GM12872 (cell line): ENCODE measurements around the gene CFAP54.

Experiments
- TF ChIP-seq, protein P1 (sequence below): IDR thresholded peaks from 3 replicates; pipeline ENCODE4 v1.5.1; 2011; ENCODE audit warnings: low read depth, mild to moderate bottlenecking, low read length, moderate library complexity; ENCODE audit not compliant: insufficient read depth

Gene CFAP54

DNA sequence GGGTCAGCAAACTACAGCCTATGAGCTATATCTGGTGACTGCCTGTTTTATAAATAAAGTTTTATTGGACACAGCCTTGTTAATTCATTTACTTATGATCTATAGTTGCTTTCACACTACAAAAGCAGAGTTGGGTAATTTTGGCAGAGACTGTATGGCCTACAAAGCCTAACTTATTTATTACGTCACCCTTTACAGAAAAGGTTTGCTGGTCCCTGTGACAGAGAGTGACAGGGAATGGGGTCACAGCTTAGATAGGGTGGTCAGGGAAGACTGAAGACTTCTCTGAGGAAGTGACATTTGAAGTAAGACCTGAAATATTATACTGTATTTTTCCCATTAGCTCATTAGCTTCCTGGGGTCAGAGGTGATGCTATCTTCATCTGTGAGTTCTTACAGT, 342.0 kb downstream of the CFAP54 start:
- TF ChIP-seq, protein P1, sequence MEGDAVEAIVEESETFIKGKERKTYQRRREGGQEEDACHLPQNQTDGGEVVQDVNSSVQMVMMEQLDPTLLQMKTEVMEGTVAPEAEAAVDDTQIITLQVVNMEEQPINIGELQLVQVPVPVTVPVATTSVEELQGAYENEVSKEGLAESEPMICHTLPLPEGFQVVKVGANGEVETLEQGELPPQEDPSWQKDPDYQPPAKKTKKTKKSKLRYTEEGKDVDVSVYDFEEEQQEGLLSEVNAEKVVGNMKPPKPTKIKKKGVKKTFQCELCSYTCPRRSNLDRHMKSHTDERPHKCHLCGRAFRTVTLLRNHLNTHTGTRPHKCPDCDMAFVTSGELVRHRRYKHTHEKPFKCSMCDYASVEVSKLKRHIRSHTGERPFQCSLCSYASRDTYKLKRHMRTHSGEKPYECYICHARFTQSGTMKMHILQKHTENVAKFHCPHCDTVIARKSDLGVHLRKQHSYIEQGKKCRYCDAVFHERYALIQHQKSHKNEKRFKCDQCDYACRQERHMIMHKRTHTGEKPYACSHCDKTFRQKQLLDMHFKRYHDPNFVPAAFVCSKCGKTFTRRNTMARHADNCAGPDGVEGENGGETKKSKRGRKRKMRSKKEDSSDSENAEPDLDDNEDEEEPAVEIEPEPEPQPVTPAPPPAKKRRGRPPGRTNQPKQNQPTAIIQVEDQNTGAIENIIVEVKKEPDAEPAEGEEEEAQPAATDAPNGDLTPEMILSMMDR: no peak

DNA sequence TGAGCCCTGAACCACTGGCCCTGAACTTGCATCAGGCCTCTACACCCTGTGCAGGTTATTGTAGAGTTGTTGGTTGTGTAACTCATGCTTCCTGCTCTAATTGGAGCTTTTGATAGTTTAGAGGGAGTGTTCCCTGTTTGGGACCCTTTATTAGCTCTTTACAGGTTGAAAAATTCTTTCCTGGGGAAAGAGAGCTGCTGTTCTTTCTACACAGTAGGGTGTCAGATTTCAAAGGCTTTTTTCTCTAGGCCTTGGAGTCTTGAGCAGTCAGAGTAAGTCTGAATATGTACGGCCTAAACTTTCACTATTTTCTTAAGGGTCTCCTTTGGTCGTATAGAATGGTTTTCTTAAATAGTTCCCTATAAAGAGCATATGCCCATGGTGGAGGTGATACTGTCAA, 356.9 kb downstream of the CFAP54 start:
- TF ChIP-seq, protein P1: no peak

DNA sequence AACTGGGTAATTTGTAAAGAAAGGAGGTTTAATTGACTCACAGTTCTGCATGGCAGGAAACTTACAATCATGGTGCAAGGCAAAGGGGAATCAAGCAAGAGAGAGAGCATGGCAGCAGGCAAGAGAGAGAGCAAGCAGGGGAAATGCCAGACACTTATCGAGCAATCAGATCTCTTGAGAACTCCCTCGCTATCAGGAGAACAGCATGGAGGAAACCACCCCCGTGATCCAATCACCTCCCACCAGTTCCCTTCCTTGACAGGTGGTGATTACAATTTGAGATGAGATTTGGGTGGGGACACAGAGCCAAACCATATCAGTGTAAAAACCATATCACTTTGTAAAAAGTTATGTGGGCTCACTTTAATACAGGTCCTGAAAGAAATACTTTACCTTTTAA, 361.3 kb downstream of the CFAP54 start:
- TF ChIP-seq, protein P1: no peak

DNA sequence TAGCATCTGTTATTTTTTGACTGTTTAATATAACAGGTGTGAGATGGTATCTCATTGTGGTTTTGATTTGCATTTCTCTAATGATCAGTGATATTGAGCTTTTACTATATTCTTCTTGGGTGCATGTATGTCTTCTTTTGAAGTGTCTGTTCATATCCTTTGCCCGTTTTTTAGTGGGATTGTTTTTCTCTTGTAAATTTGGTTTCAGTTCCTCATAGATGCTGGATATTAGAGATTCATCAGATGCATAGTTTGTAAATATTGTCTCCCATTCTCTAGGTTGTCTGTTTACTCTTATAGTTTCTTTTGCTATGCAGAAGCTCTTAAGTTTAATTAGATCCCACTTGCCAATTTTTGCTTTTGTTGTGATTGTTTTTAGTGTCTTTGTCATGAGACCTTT, 368.8 kb downstream of the CFAP54 start:
- TF ChIP-seq, protein P1: no peak

DNA sequence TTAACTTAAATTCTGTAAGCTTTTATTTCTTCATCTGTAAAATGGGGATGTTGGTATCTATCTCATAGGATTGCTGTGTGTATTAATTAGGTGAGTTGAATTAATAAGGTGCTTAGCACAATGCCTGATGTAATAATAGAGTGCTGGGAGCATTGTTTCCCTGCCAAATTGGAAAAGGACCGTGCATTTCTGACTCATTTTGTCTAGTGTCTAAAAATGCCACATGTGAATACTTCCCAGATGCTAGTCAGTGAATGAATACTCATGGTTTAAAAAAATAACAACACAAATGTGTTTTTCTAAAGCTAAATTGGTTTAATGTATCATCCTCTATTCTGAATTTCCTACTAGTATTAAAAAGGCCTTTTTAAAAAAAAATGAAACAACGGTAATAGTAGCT, 372.3 kb downstream of the CFAP54 start:
- TF ChIP-seq, protein P1: no peak

DNA sequence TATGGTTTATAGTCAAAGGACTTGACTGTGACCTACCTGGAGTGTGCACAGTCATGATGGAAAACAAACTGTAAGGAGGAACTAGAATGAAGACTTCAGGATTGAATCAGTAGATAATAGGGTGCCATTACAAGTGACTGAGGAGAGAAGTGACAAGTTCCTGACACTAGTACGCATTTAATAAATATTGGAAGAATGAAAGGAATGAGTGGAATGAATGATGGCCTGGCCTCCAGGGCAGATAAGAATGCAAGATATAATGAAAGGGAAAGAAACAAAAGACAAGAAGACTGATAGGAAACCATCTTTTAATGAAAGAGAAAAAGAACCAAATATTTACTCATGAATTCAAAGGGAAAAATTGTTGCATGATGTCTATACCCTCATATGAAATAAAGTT, 372.9 kb downstream of the CFAP54 start:
- TF ChIP-seq, protein P1: no peak

DNA sequence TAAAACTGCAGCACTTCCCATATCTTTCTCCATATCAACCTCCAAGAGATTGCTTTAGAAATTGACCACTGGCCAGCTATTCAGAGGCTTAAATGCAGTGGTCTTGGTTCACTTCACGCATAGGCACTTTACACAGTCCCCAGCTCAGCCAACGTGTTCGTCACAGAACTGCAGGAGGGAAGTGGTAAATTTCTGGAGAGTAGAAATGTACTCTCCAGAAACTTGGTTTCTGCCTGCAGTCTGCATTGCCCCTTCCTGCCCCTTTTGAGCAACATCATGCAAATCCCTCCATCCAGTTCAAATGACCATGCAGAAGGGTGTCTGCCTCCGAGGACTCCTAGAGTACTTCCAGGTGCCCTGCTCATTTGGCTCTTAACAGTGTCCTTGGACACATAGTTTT, 375.0 kb downstream of the CFAP54 start:
- TF ChIP-seq, protein P1: no peak
